Measurements from ENCODE around the gene ANAPC2.
A peak's percentile ranks its signal among the peaks of the same experiment; 100 is the strongest.

Gene ANAPC2

GRCh38 chr9:137161558-137162486, 26.5 kb downstream of the ANAPC2 start:
- H3K27me3 ChIP-seq (ENCODE audit: control insufficient read depth in 2 of 2, insufficient read depth in 2 of 2, low read length in 2 of 2), result peaks cover 41 to 48% of the 10 kb centered on the region in 2 donors
- no peaks in the 10 kb centered on the region for H3K9me3 ChIP-seq (ENCODE audit: control insufficient read depth in 2 of 2, low read length in 2 of 2)
- peaks cover 2 to 10% of the 10 kb centered on the region in 2 donors for H3K4me1 ChIP-seq (ENCODE audit: control insufficient read depth in 2 of 2, insufficient read depth in 2 of 2, low read length in 2 of 2)
- H3K36me3 ChIP-seq (ENCODE audit: control insufficient read depth in 2 of 2, insufficient read depth in 2 of 2, low read length in 2 of 2), result no peaks in the 10 kb centered on the region
- H3K9ac ChIP-seq (ENCODE audit: low read depth in 1 of 2, low read length in 2 of 2), result no peak overlapping the region
- H3K27ac ChIP-seq (ENCODE audit: low read depth in 2 of 2, low read length in 2 of 2), result no peak overlapping the region
- no peak overlapping the region for H3K4me3 ChIP-seq (ENCODE audit: low read length in 2 of 2)

GRCh38 chr9:137160716-137161557, 27.4 kb downstream of the ANAPC2 start:
- peaks cover 6 to 9% of the 10 kb centered on the region in 2 donors for H3K4me1 ChIP-seq (ENCODE audit: control insufficient read depth in 2 of 2, insufficient read depth in 2 of 2, low read length in 2 of 2)
- H3K9me3 ChIP-seq (ENCODE audit: control insufficient read depth in 2 of 2, low read length in 2 of 2), result no peaks in the 10 kb centered on the region
- H3K27ac ChIP-seq (ENCODE audit: low read depth in 2 of 2, low read length in 2 of 2), result no peak overlapping the region
- H3K9ac ChIP-seq (ENCODE audit: low read depth in 1 of 2, low read length in 2 of 2), result no peak overlapping the region
- H3K36me3 ChIP-seq (ENCODE audit: control insufficient read depth in 2 of 2, insufficient read depth in 2 of 2, low read length in 2 of 2), result no peaks in the 10 kb centered on the region
- H3K27me3 ChIP-seq (ENCODE audit: control insufficient read depth in 2 of 2, insufficient read depth in 2 of 2, low read length in 2 of 2), result peaks cover 38 to 39% of the 10 kb centered on the region in 2 donors
- no peak overlapping the region for H3K4me3 ChIP-seq (ENCODE audit: low read length in 2 of 2)

DNA sequence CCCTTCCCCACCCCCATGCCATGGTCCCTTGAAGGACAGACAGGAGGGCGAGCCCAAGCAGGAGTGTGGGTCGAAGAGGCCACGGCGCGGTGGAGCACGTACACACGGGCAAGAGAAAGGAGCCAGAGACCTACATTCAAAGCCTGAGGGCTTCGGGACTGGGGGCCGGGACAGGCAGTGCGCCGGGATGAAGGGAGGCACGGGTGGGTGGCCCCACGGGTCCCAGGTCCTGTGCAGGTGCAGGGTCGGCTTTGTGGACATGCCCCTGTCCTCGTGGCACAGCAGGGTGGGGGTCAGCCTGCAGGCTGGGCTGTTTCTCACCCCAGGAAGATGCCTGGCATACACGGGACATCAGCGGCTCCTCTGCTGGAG, 28.3 kb downstream of the ANAPC2 start:
- Histone ChIP-seq H3K9ac (ENCODE audit: low read depth in 1 of 2, low read length in 2 of 2) (no peak overlapping the region), H3K27ac (ENCODE audit: low read depth in 2 of 2, low read length in 2 of 2) (no peak overlapping the region), H3K9me3 (ENCODE audit: control insufficient read depth in 2 of 2, low read length in 2 of 2) (no peaks in the 10 kb centered on the region), H3K4me1 (ENCODE audit: control insufficient read depth in 2 of 2, insufficient read depth in 2 of 2, low read length in 2 of 2) (peaks cover 6 to 9% of the 10 kb centered on the region in 2 donors), H3K36me3 (ENCODE audit: control insufficient read depth in 2 of 2, insufficient read depth in 2 of 2, low read length in 2 of 2) (no peaks in the 10 kb centered on the region), H3K27me3 (ENCODE audit: control insufficient read depth in 2 of 2, insufficient read depth in 2 of 2, low read length in 2 of 2) (peaks cover 40 to 44% of the 10 kb centered on the region in 2 donors), H3K4me3 (ENCODE audit: low read length in 2 of 2) (no peak overlapping the region)

- H3K36me3 ChIP-seq (ENCODE audit: control insufficient read depth in 2 of 2, insufficient read depth in 2 of 2, low read length in 2 of 2), result no peaks in the 10 kb centered on the region
- H3K4me3 ChIP-seq (ENCODE audit: low read length in 2 of 2), result no peak overlapping the region
- no peak overlapping the region for H3K9ac ChIP-seq (ENCODE audit: low read depth in 1 of 2, low read length in 2 of 2)
- peaks cover 6 to 9% of the 10 kb centered on the region in 2 donors for H3K4me1 ChIP-seq (ENCODE audit: control insufficient read depth in 2 of 2, insufficient read depth in 2 of 2, low read length in 2 of 2)
- no peaks in the 10 kb centered on the region for H3K9me3 ChIP-seq (ENCODE audit: control insufficient read depth in 2 of 2, low read length in 2 of 2)
- peaks cover 40 to 45% of the 10 kb centered on the region in 2 donors for H3K27me3 ChIP-seq (ENCODE audit: control insufficient read depth in 2 of 2, insufficient read depth in 2 of 2, low read length in 2 of 2)
- no peak overlapping the region for H3K27ac ChIP-seq (ENCODE audit: low read depth in 2 of 2, low read length in 2 of 2)
Observed at GRCh38 chr9:137159105-137160053, 29.0 kb downstream of the ANAPC2 start.

DNA sequence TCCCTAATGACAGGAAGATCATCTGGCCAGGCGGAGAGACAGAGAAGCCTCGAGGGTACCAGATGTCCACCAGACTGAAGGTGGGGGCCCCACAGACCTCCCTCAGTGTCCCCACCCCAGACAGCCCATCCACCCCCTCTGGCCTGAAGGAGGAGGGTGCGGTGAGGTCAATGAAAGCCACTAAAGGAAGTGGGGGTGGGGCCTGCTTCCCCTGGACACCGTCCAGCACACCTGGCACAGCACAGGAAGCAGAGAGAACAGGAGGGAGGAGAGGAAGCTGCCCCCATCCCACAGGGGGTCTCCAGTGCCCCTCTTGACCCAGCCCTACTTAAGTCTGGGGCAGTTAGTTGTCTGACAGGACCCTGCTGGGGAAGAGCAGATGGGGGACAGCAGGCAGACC, 29.7 kb downstream of the ANAPC2 start:
- Histone ChIP-seq H3K4me3 (ENCODE audit: low read length in 2 of 2) (no peak overlapping the region), H3K9me3 (ENCODE audit: control insufficient read depth in 2 of 2, low read length in 2 of 2) (no peaks in the 10 kb centered on the region), H3K27me3 (ENCODE audit: control insufficient read depth in 2 of 2, insufficient read depth in 2 of 2, low read length in 2 of 2) (peaks cover 34 to 43% of the 10 kb centered on the region in 2 donors), H3K4me1 (ENCODE audit: control insufficient read depth in 2 of 2, insufficient read depth in 2 of 2, low read length in 2 of 2) (peaks cover 6 to 9% of the 10 kb centered on the region in 2 donors), H3K9ac (ENCODE audit: low read depth in 1 of 2, low read length in 2 of 2) (no peak overlapping the region), H3K36me3 (ENCODE audit: control insufficient read depth in 2 of 2, insufficient read depth in 2 of 2, low read length in 2 of 2) (no peaks in the 10 kb centered on the region), H3K27ac (ENCODE audit: low read depth in 2 of 2, low read length in 2 of 2) (no peak overlapping the region)

DNA sequence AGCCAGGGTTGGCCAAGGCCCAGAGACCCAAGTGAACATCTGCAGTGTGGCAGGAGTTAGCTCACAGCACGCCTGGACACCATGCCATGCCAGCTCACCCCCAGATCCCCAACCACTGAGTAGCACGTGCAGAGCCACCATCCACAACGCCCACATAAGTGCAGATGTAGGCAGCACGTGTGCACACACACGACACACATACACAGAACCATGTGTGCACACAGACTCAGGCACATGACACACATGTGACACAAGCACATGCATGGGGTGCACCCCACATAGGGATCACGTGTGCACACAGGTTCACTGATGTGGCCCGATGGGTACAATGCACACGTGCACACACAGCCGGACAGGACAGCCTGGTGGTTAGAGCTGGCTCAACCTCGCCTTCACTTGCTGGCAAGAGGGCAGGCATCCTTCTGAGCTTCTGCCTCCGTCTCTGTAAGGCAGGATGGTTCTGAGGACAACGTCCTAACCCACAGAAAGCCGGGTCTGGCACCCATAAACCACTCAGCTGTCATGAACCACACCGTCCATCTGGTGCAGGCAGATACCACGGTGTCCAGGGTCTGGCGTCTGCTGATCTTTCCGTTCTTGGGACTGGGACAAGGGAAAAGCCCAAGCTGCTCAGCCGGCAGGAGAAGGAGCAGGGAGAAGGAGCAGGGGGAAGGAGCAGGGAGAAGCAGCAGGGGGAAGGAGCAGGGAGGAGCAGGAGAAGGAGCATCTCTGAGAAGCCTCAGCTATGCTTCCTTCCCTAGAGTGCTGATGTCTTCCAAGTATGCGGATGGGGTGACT, 30.5 kb downstream of the ANAPC2 start:
- peaks cover 33 to 39% of the 10 kb centered on the region in 2 donors for H3K27me3 ChIP-seq (ENCODE audit: control insufficient read depth in 2 of 2, insufficient read depth in 2 of 2, low read length in 2 of 2)
- H3K4me1 ChIP-seq (ENCODE audit: control insufficient read depth in 2 of 2, insufficient read depth in 2 of 2, low read length in 2 of 2), result peaks cover 4 to 7% of the 10 kb centered on the region in 2 donors
- no peaks in the 10 kb centered on the region for H3K9me3 ChIP-seq (ENCODE audit: control insufficient read depth in 2 of 2, low read length in 2 of 2)
- H3K9ac ChIP-seq (ENCODE audit: low read depth in 1 of 2, low read length in 2 of 2), result no peak overlapping the region
- no peak overlapping the region for H3K4me3 ChIP-seq (ENCODE audit: low read length in 2 of 2)
- H3K36me3 ChIP-seq (ENCODE audit: control insufficient read depth in 2 of 2, insufficient read depth in 2 of 2, low read length in 2 of 2), result no peaks in the 10 kb centered on the region
- H3K27ac ChIP-seq (ENCODE audit: low read depth in 2 of 2, low read length in 2 of 2), result no peak overlapping the region

DNA sequence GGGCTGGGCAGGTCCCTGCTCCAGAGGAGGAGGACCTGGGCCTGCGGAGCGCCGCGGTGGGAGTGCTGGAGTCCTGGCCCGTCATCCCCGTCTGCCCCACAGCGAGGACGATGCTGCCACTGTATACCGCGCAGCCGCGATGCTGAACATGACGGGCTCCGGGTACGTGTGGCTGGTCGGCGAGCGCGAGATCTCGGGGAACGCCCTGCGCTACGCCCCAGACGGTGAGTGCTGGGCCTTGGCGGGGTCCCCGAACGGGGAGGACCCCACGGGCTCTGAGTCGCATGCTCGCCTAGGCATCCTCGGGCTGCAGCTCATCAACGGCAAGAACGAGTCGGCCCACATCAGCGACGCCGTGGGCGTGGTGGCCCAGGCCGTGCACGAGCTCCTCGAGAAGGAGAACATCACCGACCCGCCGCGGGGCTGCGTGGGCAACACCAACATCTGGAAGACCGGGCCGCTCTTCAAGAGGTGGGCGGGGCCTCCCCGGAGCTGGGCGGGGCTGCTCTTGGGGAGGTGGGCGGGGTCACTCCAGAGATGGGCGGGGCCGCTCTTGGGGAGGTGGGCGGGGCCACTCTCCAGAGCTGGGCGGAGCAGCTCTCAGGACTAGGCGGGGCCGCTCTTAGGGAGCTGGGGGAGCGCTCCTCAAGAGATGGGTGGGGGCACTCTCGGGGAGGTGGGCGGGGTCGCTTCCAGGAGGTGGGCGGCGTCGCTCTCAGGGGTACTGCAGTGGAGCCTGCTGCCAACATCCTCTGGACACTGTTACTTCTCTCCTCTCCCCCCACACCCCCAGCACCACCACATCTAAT, 31.6 kb downstream of the ANAPC2 start:
- H3K9ac ChIP-seq (ENCODE audit: low read depth in 1 of 2, low read length in 2 of 2), result no peak overlapping the region
- H3K27me3 ChIP-seq (ENCODE audit: control insufficient read depth in 2 of 2, insufficient read depth in 2 of 2, low read length in 2 of 2), result peaks cover 33 to 36% of the 10 kb centered on the region in 2 donors
- H3K36me3 ChIP-seq (ENCODE audit: control insufficient read depth in 2 of 2, insufficient read depth in 2 of 2, low read length in 2 of 2), result no peaks in the 10 kb centered on the region
- peaks cover 4 to 7% of the 10 kb centered on the region in 2 donors for H3K4me1 ChIP-seq (ENCODE audit: control insufficient read depth in 2 of 2, insufficient read depth in 2 of 2, low read length in 2 of 2)
- no peaks in the 10 kb centered on the region for H3K9me3 ChIP-seq (ENCODE audit: control insufficient read depth in 2 of 2, low read length in 2 of 2)
- H3K27ac ChIP-seq (ENCODE audit: low read depth in 2 of 2, low read length in 2 of 2), result no peak overlapping the region
- peak overlapping the region in 1 of 2 donors; percentile 5 for H3K4me3 ChIP-seq (ENCODE audit: low read length in 2 of 2)

DNA sequence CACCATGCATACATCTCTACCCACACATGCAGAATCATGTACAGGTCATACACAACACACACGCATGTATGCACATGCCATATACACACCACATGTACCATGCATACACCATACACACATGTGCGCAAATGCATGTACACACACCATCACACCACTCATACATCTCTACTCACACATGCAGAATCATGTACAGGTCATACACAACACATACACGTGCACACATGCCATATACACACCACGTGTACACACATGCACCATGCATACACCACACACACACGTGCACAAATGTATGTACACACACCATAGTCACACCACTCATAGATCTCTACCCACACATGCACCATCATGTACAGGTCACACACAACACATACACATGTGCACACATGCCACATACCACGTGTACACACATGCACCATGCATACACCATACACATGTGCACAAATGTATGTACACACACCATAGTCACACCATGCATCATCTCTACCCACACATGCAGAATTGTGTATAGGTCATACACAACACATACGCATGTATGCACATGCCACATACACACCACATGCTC, 35.4 kb downstream of the ANAPC2 start:
- no peak overlapping the region for H3K27ac ChIP-seq (ENCODE audit: low read depth in 2 of 2, low read length in 2 of 2)
- H3K36me3 ChIP-seq (ENCODE audit: control insufficient read depth in 2 of 2, insufficient read depth in 2 of 2, low read length in 2 of 2), result no peaks in the 10 kb centered on the region
- no peak overlapping the region for H3K4me3 ChIP-seq (ENCODE audit: low read length in 2 of 2)
- H3K4me1 ChIP-seq (ENCODE audit: control insufficient read depth in 2 of 2, insufficient read depth in 2 of 2, low read length in 2 of 2), result peaks cover 3 to 4% of the 10 kb centered on the region in 2 donors
- peaks cover 14 to 17% of the 10 kb centered on the region in 2 donors for H3K27me3 ChIP-seq (ENCODE audit: control insufficient read depth in 2 of 2, insufficient read depth in 2 of 2, low read length in 2 of 2)
- no peaks in the 10 kb centered on the region for H3K9me3 ChIP-seq (ENCODE audit: control insufficient read depth in 2 of 2, low read length in 2 of 2)
- no peak overlapping the region for H3K9ac ChIP-seq (ENCODE audit: low read depth in 1 of 2, low read length in 2 of 2)

All from mucosa of rectum (tissue), 2 donors.